Neural progenitor cell (in vitro differentiated cells): ENCODE data around the gene HINT1. TPM values are rescaled to one million over a fixed set of nuclear protein-coding genes. Genes with fewer than 3 reads are reported as not detected.
"Not testable (repeated sequence)": the region's sequence is repeated elsewhere in the genome, so short reads cannot be mapped to it uniquely, and the experiment has no call there.

Source experiments
- DNase-seq: peaks from one replicate; pipeline ENCODE4 v3.0.0-alpha.2; 2016; ENCODE audit warnings: low spot score
- H2AFZ ChIP-seq: fragments of 200-600 bp; sonication (generic); replicated peaks from 2 replicates; pipeline ENCODE4 v1.6.1; 2016; ENCODE audit warnings: antibody characterized with exemption
- H3F3A ChIP-seq: fragments of 200-600 bp; sonication (generic); 2 replicates; pipeline ENCODE4 v1.6.1; 2016; ENCODE audit warnings: antibody characterized with exemption, low read depth
- H3K27ac ChIP-seq: fragments of 200-600 bp; sonication (generic); 2 replicates; pipeline ENCODE4 v1.5.1; 2016; ENCODE audit warnings: mild to moderate bottlenecking
- H3K27me3 ChIP-seq: fragments of 200-600 bp; sonication (generic); 2 replicates; pipeline ENCODE4 v1.6.1; 2016; ENCODE audit warnings: mild to moderate bottlenecking, moderate library complexity
- H3K36me3 ChIP-seq: fragments of 200-600 bp; sonication (generic); 2 replicates; pipeline ENCODE4 v1.5.1; 2016
- H3K4me1 ChIP-seq: fragments of 200-600 bp; sonication (generic); 2 replicates; pipeline ENCODE4 v1.6.1; 2016; ENCODE audit warnings: mixed run types
- H3K4me2 ChIP-seq: fragments of 200-600 bp; sonication (generic); 2 replicates; pipeline ENCODE4 v1.6.1; 2016
- H3K4me3 ChIP-seq: fragments of 200-600 bp; sonication (generic); 2 replicates; pipeline ENCODE4 v1.5.1; 2016
- H3K79me2 ChIP-seq: fragments of 200-600 bp; sonication (generic); 2 replicates; pipeline ENCODE4 v1.6.1; 2016; ENCODE audit warnings: low read depth
- H3K9ac ChIP-seq: fragments of 200-600 bp; sonication (generic); 2 replicates; pipeline ENCODE4 v1.6.1; 2016
- H3K9me3 ChIP-seq: fragments of 200-600 bp; sonication (generic); 2 replicates; pipeline ENCODE4 v1.5.1; 2016; ENCODE audit warnings: low read depth
- H4K20me1 ChIP-seq: fragments of 200-600 bp; sonication (generic); 2 replicates; pipeline ENCODE4 v1.6.1; 2016; ENCODE audit warnings: low read depth
- H3K27ac Mint-ChIP-seq: 3 replicates; pipeline ENCODE4 v1.8.0; 2021; ENCODE audit warnings: mixed read lengths
- H3K27me3 Mint-ChIP-seq: 2 replicates; pipeline ENCODE4 v1.8.0; 2022; ENCODE audit warnings: low read depth, mild to moderate bottlenecking, inconsistent platforms, moderate library complexity, mixed read lengths; ENCODE audit not compliant: insufficient read depth
- H3K36me3 Mint-ChIP-seq: 3 replicates; pipeline ENCODE4 v1.8.0; 2021; ENCODE audit warnings: mixed read lengths
- H3K4me1 Mint-ChIP-seq: 3 replicates; pipeline ENCODE4 v1.8.0; 2021; ENCODE audit warnings: mixed read lengths
- H3K4me3 Mint-ChIP-seq: 3 replicates; pipeline ENCODE4 v1.8.0; 2021; ENCODE audit warnings: mild to moderate bottlenecking, moderate library complexity, mixed read lengths
- H3K9me3 Mint-ChIP-seq: 3 replicates; pipeline ENCODE4 v1.8.0; 2020; ENCODE audit warnings: mixed read lengths
- EZH2 ChIP-seq: fragments of 200-600 bp; sonication (generic); IDR thresholded peaks from 2 replicates; pipeline ENCODE4 v1.6.1; 2017; ENCODE audit warnings: antibody characterized with exemption, mild to moderate bottlenecking, moderate library complexity
- EZH2phosphoT487 ChIP-seq: fragments of 200-600 bp; sonication (generic); IDR thresholded peaks from 2 replicates; pipeline ENCODE4 v1.6.1; 2017; ENCODE audit warnings: antibody characterized with exemption
- total RNA-seq: library from RNA; depleted of rRNA; stranded (reverse); fragments of >200 nt; gene quantifications from 2 replicates; pipeline ENCODE4 v1.2.3, GENCODE V29; 2015; ENCODE audit warnings: low replicate concordance
- TF ChIP-seq, protein P1 (sequence below): fragments of 200-600 bp; sonication (generic); IDR thresholded peaks from 2 replicates; pipeline ENCODE4 v1.5.1; 2017; ENCODE audit warnings: antibody characterized with exemption, mild to moderate bottlenecking

The HINT1 gene
- total RNA-seq, 1 donor from 2014 or later = 300 TPM

DNA sequence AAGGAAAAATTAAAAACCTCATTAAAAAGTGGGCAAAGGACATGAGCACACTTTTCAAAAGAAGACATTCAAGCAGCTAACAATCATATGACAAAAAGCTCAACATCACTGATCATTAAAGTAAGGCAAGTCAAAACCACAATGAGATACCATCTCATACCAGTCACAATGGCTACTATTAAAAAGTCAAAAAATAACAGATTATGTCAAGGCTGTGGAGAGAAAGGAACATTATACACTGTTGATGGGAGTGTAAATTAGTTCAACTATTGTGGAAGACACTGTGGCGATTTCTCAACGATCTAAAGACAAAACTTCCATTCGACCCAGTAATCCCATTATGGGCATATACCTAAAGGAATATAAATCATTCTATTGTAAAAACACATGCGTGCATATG, 35.8 kb downstream of the HINT1 start:
- Histone ChIP-seq H3K36me3 (no peaks in the 10 kb centered on the region), H3K27ac (no peak overlapping the region), H3K9ac (no peak overlapping the region), H3K9me3 (no peaks in the 10 kb centered on the region), H3K4me3 (no peak overlapping the region), H3K4me2 (no peak overlapping the region), H4K20me1 (no peaks in the 10 kb centered on the region), H3K79me2 (no peaks in the 10 kb centered on the region), H3F3A (no peaks in the 10 kb centered on the region), H3K4me1 (no peaks in the 10 kb centered on the region), H2AFZ (no peak overlapping the region), H3K27me3 (no peaks in the 10 kb centered on the region)
- DNase-seq = no peak
- Mint-ChIP-seq H3K27ac (no peak overlapping the region), H3K9me3 (peaks cover 15% of the 10 kb centered on the region), H3K36me3 (no peaks in the 10 kb centered on the region), H3K4me1 (no peaks in the 10 kb centered on the region), H3K4me3 (no peak overlapping the region), H3K27me3 (no peaks in the 10 kb centered on the region)
- TF ChIP-seq EZH2phosphoT487 = no peak
- TF ChIP-seq, protein P1, sequence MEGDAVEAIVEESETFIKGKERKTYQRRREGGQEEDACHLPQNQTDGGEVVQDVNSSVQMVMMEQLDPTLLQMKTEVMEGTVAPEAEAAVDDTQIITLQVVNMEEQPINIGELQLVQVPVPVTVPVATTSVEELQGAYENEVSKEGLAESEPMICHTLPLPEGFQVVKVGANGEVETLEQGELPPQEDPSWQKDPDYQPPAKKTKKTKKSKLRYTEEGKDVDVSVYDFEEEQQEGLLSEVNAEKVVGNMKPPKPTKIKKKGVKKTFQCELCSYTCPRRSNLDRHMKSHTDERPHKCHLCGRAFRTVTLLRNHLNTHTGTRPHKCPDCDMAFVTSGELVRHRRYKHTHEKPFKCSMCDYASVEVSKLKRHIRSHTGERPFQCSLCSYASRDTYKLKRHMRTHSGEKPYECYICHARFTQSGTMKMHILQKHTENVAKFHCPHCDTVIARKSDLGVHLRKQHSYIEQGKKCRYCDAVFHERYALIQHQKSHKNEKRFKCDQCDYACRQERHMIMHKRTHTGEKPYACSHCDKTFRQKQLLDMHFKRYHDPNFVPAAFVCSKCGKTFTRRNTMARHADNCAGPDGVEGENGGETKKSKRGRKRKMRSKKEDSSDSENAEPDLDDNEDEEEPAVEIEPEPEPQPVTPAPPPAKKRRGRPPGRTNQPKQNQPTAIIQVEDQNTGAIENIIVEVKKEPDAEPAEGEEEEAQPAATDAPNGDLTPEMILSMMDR = no peak
- TF ChIP-seq EZH2 = no peak

DNA sequence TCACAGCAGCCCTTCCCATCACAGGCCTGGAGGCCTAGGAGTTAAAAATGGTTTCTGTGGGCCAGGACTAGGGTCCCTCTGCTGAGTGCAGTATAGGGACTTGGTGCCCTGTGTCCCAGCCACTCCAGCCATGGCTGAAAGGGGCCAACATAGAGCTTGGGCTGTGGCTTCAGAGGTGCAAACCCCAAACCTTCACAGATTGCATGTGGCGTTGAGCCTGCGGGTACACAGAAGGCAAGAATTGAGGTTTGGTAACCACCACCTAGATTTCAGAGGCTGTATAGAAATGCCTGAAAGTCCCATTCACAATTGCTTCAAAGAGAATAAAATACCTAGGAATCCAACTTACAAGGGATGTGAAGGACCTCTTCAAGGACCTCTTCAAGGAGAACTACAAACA, 37.8 kb downstream of the HINT1 start:
- H3K36me3 ChIP-seq, H3K4me3 Mint-ChIP-seq, H4K20me1 ChIP-seq, H3K27ac Mint-ChIP-seq, H3K4me3 ChIP-seq, DNase-seq, H3K4me1 Mint-ChIP-seq, H2AFZ ChIP-seq, H3K79me2 ChIP-seq, H3K9ac ChIP-seq, H3F3A ChIP-seq, H3K4me2 ChIP-seq, H3K27me3 ChIP-seq, H3K27ac ChIP-seq, H3K36me3 Mint-ChIP-seq, H3K27me3 Mint-ChIP-seq, H3K9me3 ChIP-seq, H3K4me1 ChIP-seq: not testable (repeated sequence)
- peaks cover 20% of the 10 kb centered on the region for H3K9me3 Mint-ChIP-seq

DNA sequence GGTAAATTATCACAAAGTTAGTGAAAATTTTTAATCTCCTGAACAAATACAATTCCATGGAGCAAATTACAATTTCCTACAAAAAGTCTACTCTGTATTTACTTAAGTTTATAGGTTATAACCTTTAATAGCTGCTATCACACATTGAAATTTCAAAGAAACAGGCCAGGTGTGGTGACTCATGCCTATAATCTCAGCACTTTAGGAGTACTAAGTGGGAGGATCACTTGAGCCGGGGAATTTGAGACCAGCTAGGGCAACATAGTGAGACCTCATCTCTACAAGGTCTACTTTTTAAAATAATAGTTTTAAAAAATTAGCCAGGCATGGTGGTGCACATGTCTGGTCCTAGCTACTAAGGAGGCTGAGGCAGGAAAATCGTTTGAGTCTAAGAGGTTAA, 50.3 kb downstream of the HINT1 start:
- Mint-ChIP-seq H3K9me3 (peaks cover 3% of the 10 kb centered on the region), H3K4me3 (no peak overlapping the region), H3K4me1 (no peaks in the 10 kb centered on the region), H3K36me3 (no peaks in the 10 kb centered on the region), H3K27ac (no peak overlapping the region), H3K27me3 (peaks cover 2% of the 10 kb centered on the region)
- no peak overlapping the region for H3K9ac ChIP-seq
- no peaks in the 10 kb centered on the region for H3K27me3 ChIP-seq
- no peaks in the 10 kb centered on the region for H3K79me2 ChIP-seq
- H4K20me1 ChIP-seq = no peaks in the 10 kb centered on the region
- no peaks in the 10 kb centered on the region for H3K36me3 ChIP-seq
- no peaks in the 10 kb centered on the region for H3K9me3 ChIP-seq
- H3K4me3 ChIP-seq = no peak overlapping the region
- no peak for TF ChIP-seq EZH2phosphoT487
- TF ChIP-seq, protein P1 = no peak
- no peak for TF ChIP-seq EZH2
- no peak overlapping the region for H2AFZ ChIP-seq
- H3K4me1 ChIP-seq = no peaks in the 10 kb centered on the region
- H3F3A ChIP-seq = no peaks in the 10 kb centered on the region
- H3K27ac ChIP-seq = no peak overlapping the region
- H3K4me2 ChIP-seq = no peak overlapping the region
- DNase-seq = no peak

DNA sequence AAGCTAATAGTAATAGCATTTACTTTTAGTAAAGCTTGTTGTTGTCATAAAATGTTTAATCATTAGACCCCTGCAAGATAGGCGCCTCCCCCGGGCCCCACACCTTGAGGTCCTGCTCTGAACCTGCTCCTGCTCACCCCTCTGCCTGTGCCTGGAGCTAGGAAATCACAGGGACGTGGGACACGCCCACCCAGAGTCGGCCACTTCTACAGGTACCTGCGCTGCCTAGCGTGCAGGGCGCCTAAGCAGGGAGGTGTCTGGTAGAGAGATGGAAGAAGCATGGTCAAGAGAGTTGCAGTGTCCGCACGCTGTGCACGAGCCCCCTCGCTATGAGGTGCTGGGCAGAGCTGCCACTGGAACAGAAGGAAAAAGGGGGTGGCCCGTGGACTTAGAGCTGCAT, 52.6 kb downstream of the HINT1 start:
- peak overlapping the region; percentile 66 for H3K27ac Mint-ChIP-seq
- no peaks in the 10 kb centered on the region for H3K9me3 Mint-ChIP-seq
- H3K4me3 ChIP-seq = no peak overlapping the region
- no peaks in the 10 kb centered on the region for H3K27me3 ChIP-seq
- H3K79me2 ChIP-seq = no peaks in the 10 kb centered on the region
- no peaks in the 10 kb centered on the region for H3K4me1 ChIP-seq
- peaks cover 2% of the 10 kb centered on the region for H3K27me3 Mint-ChIP-seq
- no peaks in the 10 kb centered on the region for H4K20me1 ChIP-seq
- H3K4me1 Mint-ChIP-seq = no peaks in the 10 kb centered on the region
- H3K9ac ChIP-seq = no peak overlapping the region
- H3K36me3 Mint-ChIP-seq = no peaks in the 10 kb centered on the region
- no peak overlapping the region for H3K4me2 ChIP-seq
- DNase-seq = no peak
- H3F3A ChIP-seq = no peaks in the 10 kb centered on the region
- TF ChIP-seq, protein P1 = no peak
- TF ChIP-seq EZH2phosphoT487 (no peak), EZH2 (no peak)
- H3K9me3 ChIP-seq = no peaks in the 10 kb centered on the region
- H3K36me3 ChIP-seq = no peaks in the 10 kb centered on the region
- H3K4me3 Mint-ChIP-seq = no peak overlapping the region
- no peak overlapping the region for H3K27ac ChIP-seq
- H2AFZ ChIP-seq = no peak overlapping the region
